Activated CD4-positive, alpha-beta T cell treated with anti-CD3 and anti-CD28 coated beads for 48 hours (primary cell): ENCODE data around the gene UGT1A1.

Source experiments
- DNase-seq: peaks from one replicate; pipeline ENCODE4 v3.0.0-alpha.2; 2020

UGT1A1 gene

DNA sequence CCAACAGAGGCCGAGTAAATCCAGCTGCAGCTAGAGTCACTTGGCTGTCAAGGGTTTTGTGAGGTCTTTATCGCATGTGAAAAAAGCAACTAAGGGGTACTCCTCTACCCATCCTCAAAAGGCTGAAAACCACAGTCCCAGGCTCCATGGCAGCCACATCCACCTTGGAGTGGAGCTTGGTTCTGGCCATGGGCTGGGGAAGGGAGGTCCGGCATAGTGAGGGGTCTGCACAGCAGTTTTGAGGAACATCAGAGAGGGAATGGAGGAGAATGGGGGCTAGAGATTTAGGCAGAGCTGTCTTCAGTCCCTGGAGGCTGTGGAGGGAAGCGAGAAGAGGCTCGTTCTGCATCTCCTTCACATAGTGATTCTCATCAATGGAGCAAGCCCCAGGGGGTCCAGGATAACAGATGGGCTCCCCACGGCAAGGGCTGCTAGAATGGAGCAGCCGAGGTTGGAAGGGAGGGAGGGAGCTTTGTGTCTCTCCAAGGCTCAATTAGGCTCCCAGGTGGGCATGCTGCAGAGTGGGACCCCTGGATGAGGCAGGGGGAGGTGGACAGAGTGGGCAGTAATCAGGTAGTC lies 39.1 kb downstream of the UGT1A1 start:
- DNase-seq, result no peak

DNA sequence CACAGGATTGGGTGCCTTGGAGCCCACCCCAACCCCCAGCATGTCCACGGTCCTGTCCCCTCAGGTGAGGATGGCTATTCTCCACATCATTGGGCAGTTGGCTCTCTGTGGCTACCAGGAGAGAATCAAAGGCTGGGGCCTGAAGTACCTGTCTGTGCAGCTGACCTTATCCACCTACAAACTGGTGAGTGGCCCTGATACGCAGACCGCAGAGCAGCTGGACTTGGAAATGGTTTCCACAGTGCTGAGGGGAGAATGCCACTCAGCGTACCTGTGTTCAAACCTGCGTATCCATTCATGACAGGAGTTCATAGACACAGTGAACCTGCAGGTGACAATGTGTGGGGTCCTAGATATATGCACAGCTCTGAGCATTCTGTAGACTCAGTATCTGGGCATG lies 39.6 kb downstream of the UGT1A1 start:
- no peak for DNase-seq

DNA sequence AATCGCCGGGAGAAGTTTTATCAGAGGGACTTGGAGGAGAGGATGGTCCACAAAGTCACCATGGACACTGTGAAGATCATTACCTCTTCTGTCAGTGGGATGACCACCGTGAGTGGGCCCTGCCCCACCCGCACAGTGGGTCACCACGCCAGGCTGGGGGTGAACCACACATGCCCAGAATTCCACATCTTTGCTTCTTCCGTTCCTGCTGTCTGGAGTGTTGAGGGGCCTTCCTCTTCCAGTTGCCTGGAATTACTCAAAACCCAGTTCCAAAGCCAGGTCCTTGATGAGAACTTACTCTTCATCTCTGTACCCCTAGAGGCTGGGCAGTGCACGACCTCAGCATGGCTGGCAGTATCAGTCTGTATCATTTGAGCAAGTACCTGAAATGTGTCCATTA lies 40.1 kb downstream of the UGT1A1 start:
- no peak for DNase-seq

DNA sequence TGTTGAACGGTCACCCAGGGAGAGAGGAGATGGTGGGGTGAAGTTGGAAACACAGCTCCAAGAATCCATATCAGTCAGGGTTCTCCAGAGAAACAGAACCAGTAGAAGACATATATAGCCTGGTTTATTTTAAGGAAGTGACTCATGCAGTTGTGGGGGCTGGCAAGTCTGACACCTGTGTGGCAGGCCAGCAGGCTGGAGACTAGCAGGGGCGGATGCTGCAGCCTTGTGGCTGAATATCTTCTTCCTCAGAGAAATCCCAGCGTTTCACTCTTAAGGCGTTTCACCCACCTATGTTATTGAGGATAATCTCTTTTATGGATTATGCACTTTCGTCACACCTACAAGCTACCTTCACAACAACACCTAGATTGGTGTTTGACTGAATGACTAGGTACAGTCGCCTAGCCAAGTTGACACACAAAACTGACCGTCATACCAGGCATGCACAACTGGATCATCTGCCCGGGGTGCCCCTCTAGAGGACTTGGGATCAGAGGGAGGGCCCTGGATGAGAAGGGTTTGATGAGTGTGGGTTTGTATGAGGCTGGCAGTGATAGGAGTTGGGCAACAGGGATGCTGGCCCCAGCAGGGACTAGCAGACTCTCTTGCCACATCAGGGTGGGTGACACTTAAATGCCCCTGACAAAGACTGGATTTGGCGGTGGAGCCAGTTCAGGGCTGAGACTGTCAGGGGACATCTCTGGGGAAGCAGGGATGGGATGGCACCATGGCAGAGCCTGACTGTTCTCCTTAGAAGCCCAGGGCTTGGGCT lies 41.5 kb downstream of the UGT1A1 start:
- DNase-seq, result peak; percentile 25

- no peak for DNase-seq
Observed at GRCh38 chr2:233802132-233802815, 42.2 kb downstream of the UGT1A1 start.

DNA sequence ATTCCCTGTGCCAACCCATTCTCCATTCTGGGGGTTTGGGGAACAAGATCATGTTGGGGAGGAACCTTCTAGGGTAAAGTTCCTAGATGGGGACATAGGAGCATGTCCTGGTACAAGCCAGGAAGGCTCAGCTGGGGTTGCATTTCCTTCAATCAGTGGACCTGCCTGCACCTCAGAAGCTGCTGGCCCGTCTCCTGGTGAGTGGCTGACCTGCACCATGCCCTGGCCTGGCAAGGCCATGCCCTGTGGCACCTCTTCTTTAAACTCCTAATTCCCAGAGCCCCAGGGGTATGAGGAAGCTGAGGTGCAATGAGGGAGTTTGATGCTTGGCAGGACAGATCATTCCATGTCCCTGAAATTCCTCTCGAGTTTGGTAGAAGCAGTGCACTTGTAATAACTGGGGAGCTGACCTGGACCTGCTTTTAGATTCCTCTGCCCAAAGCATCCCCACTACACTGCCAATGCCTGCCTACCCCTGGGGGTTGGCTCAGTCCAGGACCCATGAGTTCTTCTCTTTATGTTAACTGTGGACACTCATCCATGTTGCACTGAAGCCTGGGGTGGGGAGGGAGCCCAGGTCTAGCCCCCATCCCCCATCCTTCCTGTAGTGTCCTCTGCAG lies 43.3 kb downstream of the UGT1A1 start:
- DNase-seq, result no peak

- no peak for DNase-seq
Observed at GRCh38 chr2:233803994-233804393, 43.9 kb downstream of the UGT1A1 start.

- DNase-seq, result no peak
Observed at GRCh38 chr2:233807215-233807865, 47.3 kb downstream of the UGT1A1 start.

GRCh38 chr2:233807966-233808935 lies 48.2 kb downstream of the UGT1A1 start:
- DNase-seq, result no peak

- no peak for DNase-seq
Observed at GRCh38 chr2:233810385-233810784, 50.3 kb downstream of the UGT1A1 start.

DNA sequence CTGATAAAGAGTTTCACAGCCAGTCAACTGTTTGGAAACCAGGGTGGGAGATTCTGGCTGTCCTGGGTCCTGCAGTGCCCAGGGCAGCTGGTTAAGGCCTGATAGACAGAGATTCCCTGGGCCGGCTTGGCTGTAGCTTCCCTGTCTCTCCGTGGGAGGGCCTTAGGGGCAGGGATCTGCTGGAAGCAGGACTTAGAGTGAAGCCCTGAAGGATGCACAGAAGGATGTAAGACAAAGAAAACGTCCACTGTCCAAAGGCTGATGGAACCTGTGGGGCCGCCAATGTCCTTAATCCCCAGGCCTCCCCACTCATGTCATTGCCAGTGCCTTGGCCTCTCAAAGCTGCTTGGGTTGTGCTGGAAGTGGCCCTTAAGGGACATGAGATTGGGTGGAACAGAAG lies 51.0 kb downstream of the UGT1A1 start:
- DNase-seq, result no peak

DNA sequence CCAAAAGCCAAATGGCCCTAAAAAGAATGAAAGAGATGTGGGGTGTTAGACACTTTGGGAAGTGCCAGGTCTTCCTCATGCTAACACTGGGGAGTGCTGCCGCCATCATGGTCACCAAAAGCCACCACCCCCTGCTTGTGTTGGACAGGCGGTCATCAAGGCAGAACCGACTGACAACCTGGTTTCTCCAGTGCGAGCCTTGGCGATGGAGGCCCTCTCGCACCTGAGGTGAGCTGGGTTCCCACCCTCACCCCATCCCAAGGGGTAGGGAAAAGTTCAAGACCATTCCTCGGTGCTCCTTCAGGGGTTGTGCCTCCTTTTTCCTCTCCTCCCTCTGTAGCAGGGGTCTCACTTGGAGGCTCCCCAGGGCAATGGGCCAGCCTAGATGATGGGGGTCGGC lies 51.7 kb downstream of the UGT1A1 start:
- DNase-seq, result no peak

DNA sequence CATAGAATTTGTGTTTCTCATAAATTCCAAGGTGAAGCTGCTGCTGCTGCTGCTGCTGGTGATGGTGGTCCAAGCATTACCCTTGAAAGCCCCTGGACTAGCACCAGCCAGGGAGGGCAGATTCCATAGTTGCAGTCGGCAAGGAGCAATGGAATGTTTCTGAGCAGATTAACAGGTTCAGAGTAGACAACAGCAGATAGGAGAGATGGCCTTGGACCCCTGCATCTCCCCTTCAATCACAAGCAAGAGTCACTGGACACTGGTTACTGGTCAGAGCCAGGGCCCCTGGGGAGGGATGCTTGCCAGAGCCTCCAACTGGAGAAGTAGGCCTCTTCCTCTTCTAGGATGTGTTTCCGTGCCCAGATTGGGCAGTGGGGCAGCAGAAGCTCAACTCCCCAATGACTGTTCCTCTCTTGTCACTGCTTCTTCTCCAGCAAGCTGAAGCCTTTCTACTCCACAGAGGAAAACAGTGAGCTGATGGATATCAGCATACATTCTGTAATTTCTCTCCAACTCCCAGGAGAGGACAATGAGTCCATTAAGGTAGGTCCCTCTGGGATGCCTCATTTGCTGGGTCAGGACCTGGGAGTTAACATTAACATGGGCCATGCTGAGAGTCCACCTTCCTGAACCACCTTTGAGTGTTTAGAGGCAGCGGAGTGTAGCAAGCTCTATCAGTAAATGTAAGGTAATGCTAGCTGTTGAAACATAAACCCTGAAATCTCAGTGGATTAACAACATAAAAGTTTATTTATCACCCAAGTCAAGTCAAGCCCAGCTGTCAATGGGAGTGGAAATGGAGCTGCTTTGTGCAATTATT lies 53.4 kb downstream of the UGT1A1 start:
- no peak for DNase-seq

DNA sequence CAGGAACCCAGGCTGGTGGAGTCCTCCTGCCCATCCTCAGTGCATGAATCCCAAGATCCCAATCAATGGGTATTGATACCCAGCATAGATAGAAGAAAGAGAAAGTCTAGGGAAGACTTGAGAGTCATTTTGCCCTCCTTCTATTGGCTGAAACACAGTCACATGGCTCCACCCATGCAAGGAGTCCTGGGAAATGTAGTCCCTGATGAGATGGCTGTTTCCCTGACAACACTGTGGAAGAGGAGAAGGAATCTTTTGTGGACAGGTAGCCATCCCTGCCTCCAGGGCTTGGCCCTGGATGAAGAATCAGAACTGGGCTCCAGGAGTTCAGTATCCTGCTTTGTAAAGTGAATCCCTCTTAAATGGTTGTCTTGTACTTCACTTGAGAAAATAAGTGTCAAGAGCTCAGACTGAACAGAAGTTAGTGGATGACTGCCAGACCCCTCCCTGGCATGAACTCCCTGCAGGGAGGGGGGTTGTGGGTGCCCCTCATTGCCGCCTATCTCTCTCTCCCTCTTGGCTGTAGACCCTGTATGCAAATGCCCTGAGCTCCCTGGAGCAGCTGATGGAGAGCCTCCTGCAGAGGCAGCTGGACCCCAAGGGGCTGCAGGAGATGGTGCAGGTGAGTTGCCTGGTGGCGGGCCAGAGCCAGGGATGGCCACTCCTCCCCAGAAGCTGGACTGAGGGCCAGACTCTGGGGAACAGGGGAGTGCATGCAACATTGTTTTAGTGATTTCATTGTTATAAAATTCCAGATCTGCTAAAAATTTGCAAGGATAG lies 54.2 kb downstream of the UGT1A1 start:
- no peak for DNase-seq

GRCh38 chr2:233815861-233816260 lies 55.8 kb downstream of the UGT1A1 start:
- no peak for DNase-seq

GRCh38 chr2:233816334-233816733 lies 56.3 kb downstream of the UGT1A1 start:
- DNase-seq, result no peak

DNA sequence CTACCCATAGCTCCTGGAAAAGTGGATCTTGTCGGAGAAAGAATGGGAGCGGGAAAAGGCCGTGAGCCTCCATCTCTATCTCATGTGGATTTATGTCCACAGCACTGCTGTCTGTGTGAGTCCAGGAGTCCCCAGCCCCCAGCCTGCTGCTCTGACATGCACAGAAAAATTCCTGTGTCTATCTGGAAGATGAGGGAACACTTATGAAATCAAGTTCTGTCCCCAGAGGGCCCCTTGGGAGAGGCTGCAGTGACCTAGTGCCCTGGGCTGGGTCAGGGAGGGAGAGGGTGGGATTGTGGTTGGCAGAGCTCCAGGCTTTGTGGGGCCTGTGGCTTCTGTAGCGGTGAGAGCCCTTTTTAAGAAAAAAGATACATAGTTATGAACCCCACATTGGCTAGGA lies 56.7 kb downstream of the UGT1A1 start:
- no peak for DNase-seq

DNA sequence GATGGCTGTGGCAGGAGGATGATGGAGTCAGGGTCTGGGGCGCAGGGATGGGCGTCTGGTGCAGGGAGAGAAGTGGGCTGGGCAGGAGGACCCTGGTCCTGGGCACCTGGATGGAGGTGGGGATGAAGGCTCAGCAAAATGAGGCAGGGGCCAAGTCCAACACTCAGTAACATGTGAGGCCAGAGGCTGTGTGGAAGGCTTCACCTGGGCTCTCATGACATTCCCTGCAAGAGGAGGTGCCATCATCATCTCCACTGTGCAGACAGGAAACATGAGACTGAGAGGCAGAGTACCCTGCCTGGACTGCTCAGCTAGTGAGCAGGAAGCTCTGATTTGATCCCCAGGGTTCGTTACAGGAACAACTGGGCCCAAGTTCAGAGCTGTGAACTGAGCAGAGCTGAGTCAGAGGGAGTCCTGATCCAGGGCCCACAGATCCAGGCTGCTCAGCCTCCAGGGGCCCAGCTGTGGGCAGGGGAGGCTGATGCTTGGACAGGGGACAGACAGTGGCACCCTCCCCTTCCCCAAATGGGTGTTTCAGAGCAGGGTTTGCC lies 57.4 kb downstream of the UGT1A1 start:
- DNase-seq, result no peak

GRCh38 chr2:233817995-233818638 lies 58.0 kb downstream of the UGT1A1 start:
- DNase-seq, result no peak
